Measurements from ENCODE around the gene EIF4B. TPM values are rescaled to one million over a fixed set of nuclear protein-coding genes. Genes with fewer than 3 reads are reported as not detected.
"Not testable (repeated sequence)": the region's sequence is repeated elsewhere in the genome, so short reads cannot be mapped to it uniquely, and the experiment has no call there.

Gene EIF4B
- total RNA-seq, 1 donor from 2014 or later = 181 TPM

DNA sequence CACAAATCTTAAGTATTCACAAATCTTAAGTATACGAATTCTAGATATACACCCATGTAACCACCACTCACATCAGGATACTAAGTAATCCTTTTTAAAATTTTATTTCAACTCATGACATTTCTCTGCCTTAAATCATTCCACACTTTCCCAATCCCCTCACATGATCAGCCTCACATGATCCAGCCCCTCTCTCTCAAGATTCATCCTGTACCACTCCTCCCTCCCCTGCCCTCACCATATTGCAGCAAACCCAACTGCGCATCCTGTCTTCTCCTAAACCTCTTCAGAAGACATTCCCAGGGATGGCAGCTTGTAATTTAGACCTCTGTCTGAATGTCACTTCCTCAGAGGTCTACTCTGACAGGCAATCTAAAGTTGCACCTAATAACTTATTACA is 1.7 kb upstream of the EIF4B start:
- DNase-seq (ENCODE audit: low spot score in 2 of 2) = no peak
- intact Hi-C loops (cut with DNase I) = loop anchor here (10.0 kb wide), 2 partner anchors 860 to 980 kb away; no protein-coding TSS in a partner anchor
- TF ChIP-seq CTCF (IDR thresholded peaks at IDR 0.05) = no peak
- no peaks in the 10 kb centered on the region for H3K36me3 ChIP-seq
- H3K27ac ChIP-seq = no peak overlapping the region
- no peaks in the 10 kb centered on the region for H3K27me3 ChIP-seq
- no peaks in the 10 kb centered on the region for H3K9me3 ChIP-seq
- H3K4me3 ChIP-seq = no peak overlapping the region
- H3K4me1 ChIP-seq = peaks cover 14 to 28% of the 10 kb centered on the region in 2 donors

DNA sequence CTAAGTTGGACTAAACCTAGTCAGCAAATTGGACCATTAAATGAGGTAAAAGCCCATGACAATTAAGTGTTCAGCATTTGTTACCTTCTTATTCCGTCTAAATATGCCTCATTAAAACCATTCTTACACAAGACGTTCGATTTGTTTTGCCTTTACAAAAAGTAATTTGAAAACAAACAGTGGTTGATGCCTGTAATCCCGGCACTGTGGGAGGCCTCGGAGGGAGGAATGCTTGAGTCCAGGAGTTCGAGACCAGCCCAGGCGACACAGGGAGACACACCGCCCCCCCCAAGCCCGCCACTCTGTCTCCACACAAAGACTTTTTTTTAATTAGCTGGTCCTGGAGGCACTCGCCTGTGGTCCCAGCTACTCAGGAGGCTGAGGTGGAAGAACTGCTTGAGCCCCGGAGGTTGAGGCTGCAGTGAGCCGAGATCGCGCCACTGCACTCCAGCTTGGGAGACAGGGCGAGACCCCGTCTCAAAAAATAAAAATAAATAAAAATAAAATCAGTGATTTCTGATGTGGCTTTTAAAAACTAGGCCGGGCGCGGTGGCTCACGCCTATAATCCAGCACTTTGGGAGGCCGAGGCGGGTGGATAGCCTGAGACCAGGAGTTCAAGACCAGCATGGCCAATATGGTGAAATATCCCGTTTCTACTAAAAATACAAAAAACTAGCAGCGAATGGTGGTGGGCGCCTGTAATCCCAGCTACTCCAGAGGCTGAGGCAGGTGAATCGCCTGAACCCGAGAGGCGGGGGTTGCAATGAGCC is 856 bp upstream of the EIF4B start:
- Histone ChIP-seq H3K36me3 (no peaks in the 10 kb centered on the region), H3K4me3 (peak overlapping the region; percentile 84 to 89), H3K9me3 (no peaks in the 10 kb centered on the region), H3K4me1 (peaks cover 14 to 28% of the 10 kb centered on the region in 2 donors), H3K27ac (peak overlapping the region; percentile 58 to 65), H3K27me3 (no peaks in the 10 kb centered on the region)
- no peak for TF ChIP-seq CTCF (IDR thresholded peaks at IDR 0.05)
- DNase-seq (ENCODE audit: low spot score in 2 of 2) = no peak
- intact Hi-C loops (cut with DNase I) = loop anchor here (10.0 kb wide), 2 partner anchors 861 to 981 kb away; no protein-coding TSS in a partner anchor

DNA sequence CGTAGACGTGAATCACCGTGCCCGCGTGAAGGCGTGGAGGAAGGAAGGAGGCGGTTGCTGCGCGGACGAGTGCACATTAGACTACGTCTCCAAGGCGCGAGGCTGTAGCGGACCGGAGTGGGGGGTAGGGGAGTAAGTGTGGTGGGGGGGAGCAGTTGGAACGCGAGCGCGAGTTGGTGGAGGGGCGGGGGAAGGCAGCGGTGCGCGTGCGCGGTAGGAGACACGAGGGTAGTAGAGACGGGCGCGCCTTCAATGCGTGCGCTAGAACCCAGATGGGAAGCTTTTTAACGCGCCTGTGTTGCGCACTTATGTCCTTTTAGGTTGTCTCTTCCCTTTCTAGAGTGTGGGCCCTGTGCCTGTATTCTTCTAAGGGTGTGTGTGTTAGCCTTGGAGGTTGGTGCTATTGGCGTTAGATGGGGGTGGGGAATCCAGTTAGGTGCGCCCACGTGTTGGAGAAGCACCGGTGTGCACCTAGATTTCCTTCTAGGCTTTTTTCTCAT is 604 bp downstream of the EIF4B start:
- H3K4me1 ChIP-seq = peaks cover 14 to 28% of the 10 kb centered on the region in 2 donors
- H3K36me3 ChIP-seq = no peaks in the 10 kb centered on the region
- intact Hi-C loops (cut with DNase I) = loop anchor here (1.0 to 10.0 kb wide), 3 partner anchors 72 to 982 kb away; partner anchors contain the start of gene SPRYD3
- H3K9me3 ChIP-seq = no peaks in the 10 kb centered on the region
- peak in 1 of 2 donors; percentile 79 for DNase-seq (ENCODE audit: low spot score in 2 of 2)
- H3K4me3 ChIP-seq = peak overlapping the region; percentile 84 to 89
- H3K27me3 ChIP-seq = no peaks in the 10 kb centered on the region
- H3K27ac ChIP-seq = peak overlapping the region; percentile 79 to 87
- no peak for TF ChIP-seq CTCF (IDR thresholded peaks at IDR 0.05)

DNA sequence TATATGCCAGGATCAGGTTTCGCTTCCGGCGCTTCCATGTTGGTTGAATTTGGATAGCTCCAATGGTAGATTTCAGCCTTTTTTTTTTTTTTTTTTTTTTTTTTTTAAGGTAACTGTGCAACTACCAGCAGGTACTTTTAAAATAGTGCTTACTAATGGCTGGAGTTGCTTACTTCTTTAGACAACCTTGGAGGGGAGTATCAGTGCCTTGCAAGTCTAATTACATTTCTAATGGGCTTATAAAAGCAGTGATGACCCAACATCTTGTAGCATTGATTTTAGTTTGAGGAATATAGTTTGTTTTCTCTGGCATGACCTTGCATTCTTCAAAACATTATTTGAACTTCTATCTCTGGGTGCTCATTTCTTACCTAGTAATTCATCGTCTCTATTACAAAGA is 1.1 kb downstream of the EIF4B start:
- DNase-seq (ENCODE audit: low spot score in 2 of 2) = no peak
- H3K4me1 ChIP-seq = peaks cover 14 to 28% of the 10 kb centered on the region in 2 donors
- no peaks in the 10 kb centered on the region for H3K9me3 ChIP-seq
- no peak for TF ChIP-seq CTCF (IDR thresholded peaks at IDR 0.05)
- H3K4me3 ChIP-seq = peak overlapping the region; percentile 84 to 89
- peak overlapping the region; percentile 79 to 87 for H3K27ac ChIP-seq
- no peaks in the 10 kb centered on the region for H3K36me3 ChIP-seq
- H3K27me3 ChIP-seq = no peaks in the 10 kb centered on the region
- intact Hi-C loops (cut with DNase I) = loop anchor here (10.0 kb wide), 2 partner anchors 863 to 983 kb away; no protein-coding TSS in a partner anchor

DNA sequence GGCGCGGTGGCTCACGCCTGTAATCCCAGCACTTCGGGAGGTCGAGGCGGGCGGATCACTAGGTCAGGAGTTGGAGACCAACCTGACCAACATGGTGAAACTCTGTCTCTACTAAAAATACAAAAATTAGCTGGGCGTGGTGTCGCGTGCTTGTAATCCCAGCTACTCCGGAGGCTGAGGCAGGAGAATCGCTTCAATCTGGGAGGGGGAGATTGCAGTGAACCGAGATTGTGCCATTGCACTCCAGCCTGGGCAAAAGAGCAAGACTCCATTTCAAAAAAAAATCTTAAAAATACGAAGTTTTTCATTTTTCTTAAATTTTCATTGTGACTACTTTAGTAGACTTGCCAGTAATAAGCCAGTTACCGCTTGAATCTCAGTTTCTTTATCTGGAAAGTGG is 2.5 kb downstream of the EIF4B start:
- not testable (repeated sequence) for H3K27ac ChIP-seq; DNase-seq (ENCODE audit: low spot score in 2 of 2); H3K27me3 ChIP-seq; H3K9me3 ChIP-seq; H3K4me3 ChIP-seq; H3K36me3 ChIP-seq
- peaks cover 14 to 28% of the 10 kb centered on the region in 2 donors for H3K4me1 ChIP-seq
- intact Hi-C loops (cut with DNase I) = loop anchor here (10.0 kb wide), 2 partner anchors 864 to 984 kb away; no protein-coding TSS in a partner anchor

- H3K27me3 ChIP-seq = no peaks in the 10 kb centered on the region
- no peak overlapping the region for H3K27ac ChIP-seq
- no peak overlapping the region for H3K4me3 ChIP-seq
- TF ChIP-seq CTCF (IDR thresholded peaks at IDR 0.05) = no peak
- H3K36me3 ChIP-seq = no peaks in the 10 kb centered on the region
- intact Hi-C loops (cut with DNase I) = no loop called here
- H3K9me3 ChIP-seq = no peaks in the 10 kb centered on the region
- H3K4me1 ChIP-seq = peaks cover 12 to 23% of the 10 kb centered on the region in 2 donors
- DNase-seq (ENCODE audit: low spot score in 2 of 2) = no peak
Observed at GRCh38 chr12:53010955-53011354, 4.7 kb downstream of the EIF4B start.

Measured in ascending aorta (tissue), 2 donors.